Ectodermal cell (in vitro differentiated cells): ENCODE data around the gene CCDC122.

Experiments
- H3K27ac ChIP-seq: 2 replicates; pipeline ENCODE4 v1.7.0; 2013; ENCODE audit warnings: mild to moderate bottlenecking, low read depth, low read length; ENCODE audit not compliant: insufficient read depth, poor library complexity, severe bottlenecking
- H3K27me3 ChIP-seq: 2 replicates; pipeline ENCODE4 v1.7.0; 2013; ENCODE audit warnings: mild to moderate bottlenecking, low read length; ENCODE audit not compliant: insufficient read depth, control insufficient read depth, poor library complexity, severe bottlenecking
- H3K36me3 ChIP-seq: one replicate; pipeline ENCODE4 v1.7.0; 2013; ENCODE audit warnings: low read length; ENCODE audit not compliant: control insufficient read depth, insufficient read depth
- H3K4me1 ChIP-seq: one replicate; pipeline ENCODE4 v1.7.0; 2013; ENCODE audit warnings: low read length; ENCODE audit not compliant: control insufficient read depth, insufficient read depth
- H3K4me3 ChIP-seq: 2 replicates; pipeline ENCODE4 v1.7.0; 2013; ENCODE audit warnings: low read depth, low read length, control low read depth; ENCODE audit not compliant: insufficient read depth
- H3K9me3 ChIP-seq: 2 replicates; pipeline ENCODE4 v1.7.0; 2013; ENCODE audit warnings: mild to moderate bottlenecking, low read length, moderate library complexity; ENCODE audit not compliant: control insufficient read depth
- WGBS, 2 experiments: methylation state at CpG; one replicate each; pipeline ENCODE4 v1.1.7; 2013; ENCODE audit warnings: missing lambda C conversion rate in 2 of 2; 5-methylcytosine and 5-hydroxymethylcytosine counted together

CCDC122 gene

DNA sequence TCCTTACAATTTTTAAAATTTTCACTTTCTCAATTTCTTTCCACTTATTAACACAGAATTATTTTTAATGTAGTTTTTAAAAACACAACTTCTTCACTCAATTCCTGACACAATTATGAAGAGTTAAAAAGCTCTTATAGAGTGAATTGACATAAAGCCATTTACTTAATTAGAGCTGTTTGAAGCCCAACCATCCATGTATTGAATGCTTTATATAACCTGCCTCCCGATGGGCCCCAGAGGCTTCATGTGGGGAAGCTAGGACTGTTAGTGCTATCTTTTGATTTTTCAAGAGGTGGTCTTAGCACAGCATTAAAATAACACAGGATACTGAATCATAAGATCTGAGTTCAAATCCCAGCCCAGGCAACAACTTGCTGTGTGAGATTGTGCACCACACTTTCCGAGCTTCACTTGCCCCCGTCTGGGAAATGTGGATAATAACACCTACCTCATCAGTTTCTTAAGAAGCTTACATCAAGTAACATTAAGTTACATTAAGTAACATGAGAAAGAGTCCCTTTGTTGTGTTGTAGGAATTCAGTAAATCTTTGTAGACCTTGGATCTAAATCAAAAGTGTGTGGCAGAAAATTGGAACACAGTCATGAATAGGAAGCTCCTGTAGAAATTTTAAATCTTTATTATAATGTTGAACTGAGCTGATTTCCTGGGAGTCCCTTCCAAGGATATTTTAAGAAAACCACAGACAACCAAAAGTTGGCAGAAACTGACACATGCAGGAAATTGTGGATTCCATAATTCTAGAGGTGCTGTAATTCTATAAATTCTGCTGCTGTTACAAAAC is 87.3 kb downstream of the CCDC122 start:
- H3K9me3 ChIP-seq, result no peaks in the 10 kb centered on the region
- no peak overlapping the region for H3K27ac ChIP-seq
- H3K36me3 ChIP-seq, result no peaks in the 10 kb centered on the region
- peaks cover 10% of the 10 kb centered on the region for H3K27me3 ChIP-seq
- WGBS, 2 experiments, result 96 to 97% methylated on average over 3 of the region's 3 CpGs
- H3K4me1 ChIP-seq, result peaks cover 6% of the 10 kb centered on the region
- no peak overlapping the region for H3K4me3 ChIP-seq

DNA sequence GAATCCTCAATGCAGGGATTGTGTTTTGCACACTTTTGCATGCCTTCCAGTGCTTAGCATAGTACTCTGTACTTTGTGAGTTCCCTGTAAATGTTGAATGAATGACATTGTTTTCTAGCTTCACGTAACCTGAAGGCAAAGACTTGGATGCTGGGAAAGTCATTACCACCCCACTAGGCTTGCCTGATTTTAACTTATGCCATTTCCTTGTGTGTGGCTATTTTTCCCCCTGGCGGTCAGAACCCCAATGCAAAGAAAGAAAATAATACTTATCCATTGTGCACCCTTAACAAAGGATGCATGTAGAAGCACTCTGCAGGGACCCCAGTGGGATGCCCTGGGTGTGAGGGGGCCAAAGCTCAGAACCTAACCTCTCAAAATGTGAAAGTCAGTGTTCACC is 91.5 kb downstream of the CCDC122 start:
- Histone ChIP-seq H3K27me3 (peaks cover 41% of the 10 kb centered on the region), H3K27ac (no peak overlapping the region), H3K9me3 (no peaks in the 10 kb centered on the region), H3K4me1 (peaks cover 11% of the 10 kb centered on the region), H3K4me3 (no peak overlapping the region), H3K36me3 (no peaks in the 10 kb centered on the region)
- WGBS, 2 experiments, result 10 to 11% methylated on average over 2 of the region's 2 CpGs

DNA sequence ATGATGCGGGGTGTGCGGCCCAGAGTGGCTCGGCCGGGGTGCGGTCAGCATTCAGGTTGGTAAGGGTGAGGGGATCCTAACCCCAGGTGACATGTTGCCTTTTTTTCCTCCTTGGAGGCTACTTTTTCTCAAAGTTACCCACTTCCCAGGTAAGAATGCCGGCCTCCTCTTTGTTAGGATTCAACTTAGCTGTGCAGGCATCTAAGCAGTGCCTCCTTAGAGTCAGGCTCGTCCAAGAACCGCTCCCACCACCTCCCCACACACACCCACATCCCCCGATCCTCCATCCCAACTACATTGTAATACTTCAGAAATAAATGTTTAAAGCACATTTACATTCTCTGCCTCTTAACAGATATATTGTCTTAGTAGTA is 92.0 kb downstream of the CCDC122 start:
- WGBS, 2 experiments, result 10 to 19% methylated on average over 8 to 9 of the region's 9 CpGs
- Histone ChIP-seq H3K27ac (no peak overlapping the region), H3K27me3 (peaks cover 41% of the 10 kb centered on the region), H3K4me3 (peak overlapping the region; percentile 65), H3K36me3 (no peaks in the 10 kb centered on the region), H3K9me3 (no peaks in the 10 kb centered on the region), H3K4me1 (peaks cover 11% of the 10 kb centered on the region)

DNA sequence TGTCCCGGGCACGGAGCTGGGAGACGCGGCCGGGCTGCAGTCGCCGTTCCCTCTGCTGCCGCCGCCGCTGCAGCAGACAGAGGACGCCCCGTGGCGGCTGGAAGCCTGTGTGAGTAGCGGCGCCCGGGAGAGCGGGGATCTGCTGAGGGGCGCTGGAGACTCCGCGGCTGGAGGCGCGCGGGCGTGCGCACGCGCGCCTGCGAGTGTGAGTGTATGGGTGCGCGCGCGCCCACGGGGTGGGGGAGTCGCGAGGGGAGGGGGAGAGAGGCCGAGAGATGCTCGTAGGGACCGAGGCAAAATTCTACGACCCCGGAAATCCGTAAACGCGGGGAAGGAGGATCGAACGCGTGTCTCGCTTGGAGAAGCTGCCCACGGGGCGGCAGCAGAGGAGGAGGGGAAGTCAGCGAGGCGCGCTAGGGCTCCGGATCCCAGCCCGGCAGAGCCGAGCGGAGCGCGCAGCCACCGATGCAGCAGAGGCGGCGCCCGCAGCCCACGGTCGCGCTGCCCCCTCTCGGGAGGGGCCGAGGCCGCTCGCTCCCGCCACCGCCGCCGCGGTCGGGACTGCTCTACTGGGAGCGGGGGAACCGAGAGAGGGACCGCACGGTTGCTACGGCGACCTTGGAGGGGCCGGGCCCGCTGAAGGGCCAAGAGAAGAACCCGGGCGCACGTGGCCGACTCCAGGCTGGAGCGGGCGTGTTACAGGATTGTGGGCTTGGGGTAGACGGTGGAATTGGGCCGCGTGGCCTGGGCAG is 92.6 kb downstream of the CCDC122 start, which contains the start of gene ENOX1:
TSS of gene ENOX1 (minus strand) at position 207 of the 752 bp plus-strand sequence.
- peaks cover 41% of the 10 kb centered on the region for H3K27me3 ChIP-seq
- no peaks in the 10 kb centered on the region for H3K36me3 ChIP-seq
- H3K27ac ChIP-seq, result no peak within 1 kb of the TSS
- peaks cover 11% of the 10 kb centered on the region for H3K4me1 ChIP-seq
- peak within 1 kb of the TSS; percentile 65 for H3K4me3 ChIP-seq
- WGBS, 2 experiments, result 1% methylated on average over 93 of the region's 93 CpGs
- H3K9me3 ChIP-seq, result no peaks in the 10 kb centered on the region

DNA sequence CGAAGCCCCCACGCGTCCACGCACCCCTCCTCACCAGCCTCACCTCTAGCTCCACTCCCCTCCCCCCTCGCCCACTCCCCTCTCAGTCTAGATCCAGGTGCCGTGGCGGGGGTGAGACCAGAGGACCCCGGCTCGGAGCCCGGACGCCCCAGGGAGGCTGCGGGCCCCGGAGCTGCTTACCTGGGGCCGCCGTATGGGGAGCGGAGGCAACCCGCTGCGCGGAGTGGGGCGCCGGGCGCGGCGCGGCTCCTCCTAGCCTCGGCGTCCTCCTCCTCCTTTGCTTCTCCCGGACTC is 93.1 kb downstream of the CCDC122 start:
- 1% methylated on average over 28 of the region's 28 CpGs for WGBS, 2 experiments
- no peak overlapping the region for H3K27ac ChIP-seq

More for the DNA sequence above, 93.1 kb downstream of the CCDC122 start:
- no peaks in the 10 kb centered on the region for H3K9me3 ChIP-seq
- H3K27me3 ChIP-seq, result peaks cover 41% of the 10 kb centered on the region
- H3K4me1 ChIP-seq, result peaks cover 11% of the 10 kb centered on the region
- H3K36me3 ChIP-seq, result no peaks in the 10 kb centered on the region
- H3K4me3 ChIP-seq, result peak overlapping the region; percentile 65
